ENCODE measurements around the gene RASD2.
A peak's percentile ranks its signal among the peaks of the same experiment; 100 is the strongest.

GRCh38 chr22:35587447-35587870 lies 46.8 kb downstream of the RASD2 start:
- TF ChIP-seq, protein P1, sequence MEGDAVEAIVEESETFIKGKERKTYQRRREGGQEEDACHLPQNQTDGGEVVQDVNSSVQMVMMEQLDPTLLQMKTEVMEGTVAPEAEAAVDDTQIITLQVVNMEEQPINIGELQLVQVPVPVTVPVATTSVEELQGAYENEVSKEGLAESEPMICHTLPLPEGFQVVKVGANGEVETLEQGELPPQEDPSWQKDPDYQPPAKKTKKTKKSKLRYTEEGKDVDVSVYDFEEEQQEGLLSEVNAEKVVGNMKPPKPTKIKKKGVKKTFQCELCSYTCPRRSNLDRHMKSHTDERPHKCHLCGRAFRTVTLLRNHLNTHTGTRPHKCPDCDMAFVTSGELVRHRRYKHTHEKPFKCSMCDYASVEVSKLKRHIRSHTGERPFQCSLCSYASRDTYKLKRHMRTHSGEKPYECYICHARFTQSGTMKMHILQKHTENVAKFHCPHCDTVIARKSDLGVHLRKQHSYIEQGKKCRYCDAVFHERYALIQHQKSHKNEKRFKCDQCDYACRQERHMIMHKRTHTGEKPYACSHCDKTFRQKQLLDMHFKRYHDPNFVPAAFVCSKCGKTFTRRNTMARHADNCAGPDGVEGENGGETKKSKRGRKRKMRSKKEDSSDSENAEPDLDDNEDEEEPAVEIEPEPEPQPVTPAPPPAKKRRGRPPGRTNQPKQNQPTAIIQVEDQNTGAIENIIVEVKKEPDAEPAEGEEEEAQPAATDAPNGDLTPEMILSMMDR (IDR thresholded peaks at IDR 0.05 in 4 of 5, conservative IDR thresholded peaks at IDR 0.05 in 1 of 5), result peak in 1 of 5 experiments; percentile 35
- TF ChIP-seq POLR2A (IDR thresholded peaks at IDR 0.05), result no peak

Data from gastrocnemius medialis (tissue), 4 donors.